Right hindlimb (tissue), 1 donor: ENCODE data around the gene LRP10.
A peak's percentile ranks its signal among the peaks of the same experiment; 100 is the strongest.
"Not testable (repeated sequence)": the region's sequence is repeated elsewhere in the genome, so short reads cannot be mapped to it uniquely, and the experiment has no call there.

Experiments
- DNase-seq: peaks from one replicate; pipeline ENCODE4 v3.0.0-alpha.2; 2018

The LRP10 gene

GRCh38 chr14:22844221-22845102, 27.1 kb upstream of the LRP10 start:
- no peak for DNase-seq

GRCh38 chr14:22845103-22845394, 26.5 kb upstream of the LRP10 start:
- no peak for DNase-seq

- DNase-seq: no peak
Measured at GRCh38 chr14:22845821-22846625, 25.5 kb upstream of the LRP10 start.

GRCh38 chr14:22846811-22847307, 24.7 kb upstream of the LRP10 start:
- no peak for DNase-seq

- peak; percentile 61 for DNase-seq
Measured at GRCh38 chr14:22847661-22848341, 23.7 kb upstream of the LRP10 start.

- peak; percentile 97 for DNase-seq
Measured at GRCh38 chr14:22848351-22849164, 23.0 kb upstream of the LRP10 start.

GRCh38 chr14:22849212-22849819, 22.2 kb upstream of the LRP10 start:
- peak; percentile 87 for DNase-seq

GRCh38 chr14:22850944-22851764, 20.4 kb upstream of the LRP10 start:
- peak; percentile 93 for DNase-seq

- DNase-seq: not testable (repeated sequence)
Measured at GRCh38 chr14:22852178-22852577, 19.4 kb upstream of the LRP10 start.

GRCh38 chr14:22852599-22852939, 19.0 kb upstream of the LRP10 start:
- DNase-seq: no peak

- peak; percentile 95 for DNase-seq
Measured at GRCh38 chr14:22852940-22853767, 18.4 kb upstream of the LRP10 start.

GRCh38 chr14:22854296-22854695, 17.2 kb upstream of the LRP10 start:
- DNase-seq: not testable (repeated sequence)

GRCh38 chr14:22854963-22855724, 16.4 kb upstream of the LRP10 start:
- DNase-seq: no peak

GRCh38 chr14:22856428-22856827, 15.1 kb upstream of the LRP10 start:
- no peak for DNase-seq

- not testable (repeated sequence) for DNase-seq
Measured at GRCh38 chr14:22860377-22860776, 11.2 kb upstream of the LRP10 start.

GRCh38 chr14:22861651-22862050, 9.9 kb upstream of the LRP10 start:
- DNase-seq: no peak

- no peak for DNase-seq
Measured at GRCh38 chr14:22864979-22865378, 6.6 kb upstream of the LRP10 start.

- DNase-seq: no peak
Measured at GRCh38 chr14:22865424-22866405, 5.8 kb upstream of the LRP10 start.
